ENCODE measurements around the gene MUC13.

MUC13 gene

GRCh38 chr3:124893526-124893925 is 41.0 kb downstream of the MUC13 start:
- no peak for DNase-seq

- DNase-seq = no peak
These were observed 43.9 kb downstream of the MUC13 start for GRCh38 chr3:124890573-124891190.

GRCh38 chr3:124888482-124889441 is 45.8 kb downstream of the MUC13 start:
- no peak for DNase-seq

GRCh38 chr3:124887932-124888298 is 46.6 kb downstream of the MUC13 start:
- DNase-seq = no peak

GRCh38 chr3:124887177-124887931 is 47.2 kb downstream of the MUC13 start, which contains the start of gene ITGB5:
TSS of gene ITGB5 (minus strand) at chr3:124887365. CDS start at chr3:124887000, 365 bp downstream.
- DNase-seq = peak; percentile 83

GRCh38 chr3:124886168-124887056 is 48.1 kb downstream of the MUC13 start:
- peak; percentile 67 for DNase-seq

- no peak for DNase-seq
These were observed 48.9 kb downstream of the MUC13 start for GRCh38 chr3:124885466-124886167.

- DNase-seq = no peak
These were observed 50.0 kb downstream of the MUC13 start for GRCh38 chr3:124884474-124885101.

- DNase-seq = no peak
These were observed 50.6 kb downstream of the MUC13 start for GRCh38 chr3:124883766-124884473.

- no peak for DNase-seq
These were observed 51.5 kb downstream of the MUC13 start for GRCh38 chr3:124882816-124883747.

- no peak for DNase-seq
These were observed 52.4 kb downstream of the MUC13 start for GRCh38 chr3:124881976-124882697.

GRCh38 chr3:124879337-124879680 is 55.2 kb downstream of the MUC13 start:
- no peak for DNase-seq

GRCh38 chr3:124878561-124879336 is 55.8 kb downstream of the MUC13 start:
- peak; percentile 15 for DNase-seq

- no peak for DNase-seq
These were observed 56.9 kb downstream of the MUC13 start for GRCh38 chr3:124877674-124878073.

GRCh38 chr3:124876401-124876878 is 58.1 kb downstream of the MUC13 start:
- DNase-seq = peak; percentile 70

- DNase-seq = no peak
These were observed 61.3 kb downstream of the MUC13 start for GRCh38 chr3:124873226-124873625.

- no peak for DNase-seq
These were observed 67.0 kb downstream of the MUC13 start for GRCh38 chr3:124867511-124867910.

- DNase-seq = peak; percentile 74
These were observed 72.5 kb downstream of the MUC13 start for GRCh38 chr3:124862006-124862405.

Measured in RPMI8226 (cell line).